ENCODE measurements around the gene RPS26. TPM values are rescaled to one million over a fixed set of nuclear protein-coding genes. Genes with fewer than 3 reads are reported as not detected.
A peak's percentile ranks its signal among the peaks of the same experiment; 100 is the strongest.

The RPS26 gene
- 162 and 459 TPM in 2 replicates for total RNA-seq

DNA sequence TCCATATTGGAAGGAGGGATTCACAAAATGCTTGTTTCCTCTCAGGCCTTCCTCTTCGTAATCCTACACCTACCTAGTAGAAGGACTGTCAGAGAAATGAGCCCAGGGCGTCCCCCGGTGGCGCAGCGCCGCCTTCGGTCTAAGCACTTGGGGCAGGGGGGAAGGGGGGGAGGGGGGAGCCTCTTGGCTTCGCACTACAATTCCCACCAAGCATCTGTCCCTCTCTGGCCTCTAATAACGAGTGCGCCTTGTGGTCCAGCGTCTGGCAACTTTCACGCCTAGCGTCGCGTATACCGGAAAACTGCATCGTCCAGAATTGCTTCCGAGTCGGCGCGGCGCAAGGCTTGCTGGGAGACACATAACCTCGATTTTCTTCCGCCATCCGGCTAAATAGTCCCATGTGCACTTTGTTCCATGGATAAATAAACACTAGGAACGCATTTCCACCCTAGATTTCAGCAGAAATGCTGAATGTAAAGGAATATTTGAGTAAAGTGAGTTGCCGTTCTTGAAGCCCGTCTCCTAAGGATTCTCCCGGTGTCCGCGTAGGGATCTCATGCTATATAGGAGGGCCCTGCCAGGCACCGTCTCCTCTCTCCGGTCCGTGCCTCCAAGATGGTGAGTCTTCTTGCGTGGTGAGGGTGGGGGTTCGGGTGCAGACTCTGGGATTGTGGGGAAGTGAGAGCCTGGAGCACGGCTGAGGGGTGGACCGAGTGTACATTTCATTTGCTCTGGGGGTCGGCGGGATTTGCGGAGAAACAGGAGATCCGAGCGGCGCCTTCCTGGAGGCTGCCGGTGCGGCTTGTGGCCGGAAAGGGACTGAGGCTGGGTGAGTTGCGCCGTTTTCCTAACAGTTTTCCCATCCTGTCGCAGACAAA is at the start of gene RPS26:
Gene RPS26 (plus strand): TSS at position 367 of the 878 bp plus-strand sequence. CDS start 249 bp downstream, at position 616.
- peaks cover 19% of the 10 kb centered on the region for H4K20me1 ChIP-seq (ENCODE audit: insufficient read depth, low read length)
- peak within 1 kb of the TSS; percentile 95 for H3K4me3 ChIP-seq (ENCODE audit: insufficient read depth, low read length)
- no peaks in the 10 kb centered on the region for H3K27me3 ChIP-seq (ENCODE audit: insufficient read depth, low read length)
- peak; percentile 93 for DNase-seq (ENCODE audit: insufficient read length, low spot score, missing footprints)
- H3K79me2 ChIP-seq (ENCODE audit: insufficient read depth, low read length) = peaks cover 21% of the 10 kb centered on the region
- peak within 1 kb of the TSS; percentile 88 for H2AFZ ChIP-seq (ENCODE audit: low read length)
- peaks cover 37% of the 10 kb centered on the region for H3K36me3 ChIP-seq (ENCODE audit: insufficient read depth, low read length)
- H3K27ac ChIP-seq (ENCODE audit: low read depth, low read length) = peak within 1 kb of the TSS; percentile 90
- H3K9me3 ChIP-seq (ENCODE audit: low read depth, low read length) = no peaks in the 10 kb centered on the region
- TF ChIP-seq CTCF (IDR thresholded peaks at IDR 0.05; ENCODE audit: extremely low read depth, low read depth, low read length) = peak; percentile 26
- H3K4me2 ChIP-seq (ENCODE audit: insufficient read depth, low read length) = peak within 1 kb of the TSS; percentile 80
- H3K4me1 ChIP-seq (ENCODE audit: insufficient read depth, low read length) = peaks cover 23% of the 10 kb centered on the region

GRCh38 chr12:55993230-55993853 is 48.4 kb upstream of the RPS26 start:
- Histone ChIP-seq H4K20me1 (ENCODE audit: insufficient read depth, low read length) (no peaks in the 10 kb centered on the region), H3K9me3 (ENCODE audit: low read depth, low read length) (no peaks in the 10 kb centered on the region), H3K79me2 (ENCODE audit: insufficient read depth, low read length) (peaks cover 9% of the 10 kb centered on the region), H3K36me3 (ENCODE audit: insufficient read depth, low read length) (peaks cover 57% of the 10 kb centered on the region), H3K27me3 (ENCODE audit: insufficient read depth, low read length) (no peaks in the 10 kb centered on the region), H3K4me1 (ENCODE audit: insufficient read depth, low read length) (peaks cover 14% of the 10 kb centered on the region), H3K4me2 (ENCODE audit: insufficient read depth, low read length) (no peak overlapping the region), H3K4me3 (ENCODE audit: insufficient read depth, low read length) (no peak overlapping the region), H2AFZ (ENCODE audit: low read length) (no peak overlapping the region), H3K27ac (ENCODE audit: low read depth, low read length) (no peak overlapping the region)
- no peak for TF ChIP-seq CTCF (IDR thresholded peaks at IDR 0.05; ENCODE audit: extremely low read depth, low read depth, low read length)
- peak; percentile 18 for DNase-seq (ENCODE audit: insufficient read length, low spot score, missing footprints)

DNA sequence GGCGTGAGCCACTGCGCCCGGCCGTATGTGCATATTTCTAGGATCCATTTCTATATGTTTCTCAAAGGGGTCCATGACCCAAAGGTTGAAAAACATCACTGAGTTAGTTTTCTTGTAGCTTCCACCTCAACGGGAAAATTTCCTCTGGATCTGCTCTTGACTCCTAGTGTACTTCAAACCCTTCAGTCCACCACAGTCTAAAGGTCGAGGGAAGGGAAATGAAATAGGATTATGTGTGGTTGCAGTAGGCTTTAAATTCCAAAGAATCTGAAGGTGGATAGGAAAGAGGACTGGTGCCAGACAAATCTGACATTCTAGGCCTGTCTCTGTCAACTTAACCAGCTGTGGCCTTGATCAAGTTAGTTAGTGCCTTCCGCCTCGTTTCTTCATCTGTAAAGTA is 46.4 kb upstream of the RPS26 start:
- Histone ChIP-seq H3K36me3 (ENCODE audit: insufficient read depth, low read length) (peaks cover 43% of the 10 kb centered on the region), H3K27me3 (ENCODE audit: insufficient read depth, low read length) (no peaks in the 10 kb centered on the region), H3K4me2 (ENCODE audit: insufficient read depth, low read length) (no peak overlapping the region), H3K79me2 (ENCODE audit: insufficient read depth, low read length) (peaks cover 12% of the 10 kb centered on the region), H3K27ac (ENCODE audit: low read depth, low read length) (no peak overlapping the region), H3K4me1 (ENCODE audit: insufficient read depth, low read length) (peaks cover 14% of the 10 kb centered on the region), H2AFZ (ENCODE audit: low read length) (no peak overlapping the region), H3K9me3 (ENCODE audit: low read depth, low read length) (no peaks in the 10 kb centered on the region), H4K20me1 (ENCODE audit: insufficient read depth, low read length) (no peaks in the 10 kb centered on the region), H3K4me3 (ENCODE audit: insufficient read depth, low read length) (no peak overlapping the region)
- TF ChIP-seq CTCF (IDR thresholded peaks at IDR 0.05; ENCODE audit: extremely low read depth, low read depth, low read length) = no peak
- peak; percentile 58 for DNase-seq (ENCODE audit: insufficient read length, low spot score, missing footprints)

- Histone ChIP-seq H3K27me3 (ENCODE audit: insufficient read depth, low read length) (no peaks in the 10 kb centered on the region), H3K79me2 (ENCODE audit: insufficient read depth, low read length) (peaks cover 12% of the 10 kb centered on the region), H3K4me3 (ENCODE audit: insufficient read depth, low read length) (peak overlapping the region; percentile 96), H4K20me1 (ENCODE audit: insufficient read depth, low read length) (no peaks in the 10 kb centered on the region), H3K9me3 (ENCODE audit: low read depth, low read length) (no peaks in the 10 kb centered on the region), H2AFZ (ENCODE audit: low read length) (peak overlapping the region; percentile 97), H3K4me1 (ENCODE audit: insufficient read depth, low read length) (peaks cover 14% of the 10 kb centered on the region), H3K36me3 (ENCODE audit: insufficient read depth, low read length) (peaks cover 34% of the 10 kb centered on the region), H3K4me2 (ENCODE audit: insufficient read depth, low read length) (peak overlapping the region; percentile 92), H3K27ac (ENCODE audit: low read depth, low read length) (peak overlapping the region; percentile 34)
- peak; percentile 92 for DNase-seq (ENCODE audit: insufficient read length, low spot score, missing footprints)
- TF ChIP-seq CTCF (IDR thresholded peaks at IDR 0.05; ENCODE audit: extremely low read depth, low read depth, low read length) = peak; percentile 83
Measured at GRCh38 chr12:55996201-55996714, 45.5 kb upstream of the RPS26 start.

All from osteoblast (primary cell).